ENCODE data around the gene TREML2. TPM values are rescaled to one million over a fixed set of nuclear protein-coding genes. Genes with fewer than 3 reads are reported as not detected.

TREML2 gene, protein sequence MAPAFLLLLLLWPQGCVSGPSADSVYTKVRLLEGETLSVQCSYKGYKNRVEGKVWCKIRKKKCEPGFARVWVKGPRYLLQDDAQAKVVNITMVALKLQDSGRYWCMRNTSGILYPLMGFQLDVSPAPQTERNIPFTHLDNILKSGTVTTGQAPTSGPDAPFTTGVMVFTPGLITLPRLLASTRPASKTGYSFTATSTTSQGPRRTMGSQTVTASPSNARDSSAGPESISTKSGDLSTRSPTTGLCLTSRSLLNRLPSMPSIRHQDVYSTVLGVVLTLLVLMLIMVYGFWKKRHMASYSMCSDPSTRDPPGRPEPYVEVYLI
- 0.76 TPM for total RNA-seq

DNA sequence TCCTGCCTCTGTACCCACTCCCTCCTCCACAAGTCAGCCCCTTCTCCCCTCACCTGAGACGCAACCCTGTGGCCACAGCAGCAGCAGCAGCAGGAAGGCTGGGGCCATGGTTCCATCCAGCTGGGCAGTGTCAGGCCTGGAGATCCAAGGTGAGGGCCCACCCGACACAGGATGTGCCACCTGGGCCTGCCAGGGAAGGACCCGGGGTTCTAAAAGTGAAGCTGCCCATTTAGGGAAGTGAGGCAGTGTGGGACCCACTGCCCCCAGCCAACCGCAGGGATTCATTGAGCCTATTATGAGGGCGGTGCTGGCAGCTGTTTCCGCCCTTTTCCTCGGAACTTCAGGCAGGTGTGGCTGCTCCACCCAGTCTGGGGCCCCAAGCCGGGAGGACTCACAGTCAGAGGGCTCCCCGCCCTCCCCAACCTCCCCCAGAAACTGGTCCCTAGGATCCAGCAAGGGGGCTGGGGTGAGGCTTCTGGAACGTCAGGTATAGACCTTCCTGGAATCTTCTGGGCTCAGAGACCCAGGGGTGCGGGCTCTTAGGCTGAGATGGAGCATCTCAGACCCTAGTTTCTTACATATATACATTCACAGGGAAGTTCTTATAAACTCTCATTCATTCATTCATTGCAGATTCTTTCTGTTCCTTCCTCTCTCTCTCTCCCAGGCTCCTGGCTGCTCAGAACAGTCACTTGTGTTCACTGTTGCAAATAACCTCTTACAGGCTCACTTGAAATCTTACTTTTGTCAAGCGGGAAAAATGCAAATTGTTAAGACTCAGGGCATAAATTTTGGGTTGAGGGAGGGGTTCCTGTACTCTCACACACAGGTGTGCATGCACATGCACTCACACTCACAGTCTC lies at the start of gene TREML2:
Gene TREML2 (minus strand): TSS at position 249 of the 863 bp plus-strand sequence. CDS start 141 bp downstream, at position 108.

DNA sequence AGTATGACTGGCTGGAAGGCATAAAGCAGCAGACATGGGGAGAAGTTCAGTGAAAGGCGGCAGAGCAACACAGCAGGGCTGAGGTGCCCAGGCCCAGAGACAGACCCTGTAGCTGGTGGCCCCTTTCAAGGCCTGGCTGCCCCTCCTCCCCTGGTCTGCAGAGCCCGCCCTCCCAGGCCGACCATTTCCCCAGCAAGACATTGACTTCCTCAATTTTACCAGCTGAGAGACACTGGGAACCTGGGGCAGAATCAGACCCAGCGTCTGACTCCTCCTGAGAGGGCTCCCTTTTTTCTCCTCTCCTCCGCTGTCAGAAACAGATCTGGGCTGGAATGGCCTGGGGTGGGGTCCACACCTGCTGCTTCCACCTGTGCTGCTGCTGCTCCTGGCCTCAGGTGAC lies 27.1 kb upstream of the TREML2 start, which contains the start of gene TREML4:
Gene TREML4 (plus strand): TSS at position 254 of the 400 bp plus-strand sequence. CDS start 79 bp downstream, at position 333.

DNA sequence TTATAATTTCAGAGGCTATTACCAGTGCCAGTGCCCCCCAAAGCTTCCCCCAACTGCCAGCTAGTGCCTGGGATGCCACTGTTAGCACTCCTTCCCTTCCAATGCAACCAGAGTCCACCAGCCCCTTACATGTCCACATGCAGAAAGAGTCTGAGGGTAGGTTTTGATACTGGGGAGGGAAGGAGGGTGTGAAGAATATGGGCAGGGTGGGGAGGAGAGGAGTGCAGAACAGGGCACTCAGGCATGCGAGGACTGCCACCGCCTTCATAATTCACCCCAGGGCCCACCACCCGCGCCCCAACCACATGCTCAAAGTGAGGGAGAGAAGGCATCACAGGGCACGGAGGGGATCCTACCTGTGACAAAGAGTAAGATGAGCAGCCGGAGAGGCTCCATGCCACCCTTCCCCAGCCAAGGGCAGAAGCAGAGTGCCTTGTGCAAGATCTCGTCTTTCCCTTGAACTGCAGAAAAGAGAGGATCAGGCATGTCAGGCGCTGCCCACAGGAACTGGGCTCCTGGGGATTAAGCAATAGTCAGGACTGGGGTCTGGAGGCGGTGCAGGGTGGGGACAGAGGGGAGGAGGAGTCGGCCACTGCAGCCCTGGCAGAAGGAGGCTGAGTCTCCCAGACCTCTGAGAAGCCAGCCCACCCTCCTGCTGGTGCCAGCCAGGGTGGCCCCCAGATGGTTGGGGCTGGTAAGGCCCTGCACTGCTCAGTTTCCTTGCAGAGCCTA lies 38.1 kb downstream of the TREML2 start, which contains the start of gene TREM2:
Gene TREM2 (minus strand): TSS at position 430 of the 732 bp plus-strand sequence. CDS start 34 bp downstream, at position 396.

DNA sequence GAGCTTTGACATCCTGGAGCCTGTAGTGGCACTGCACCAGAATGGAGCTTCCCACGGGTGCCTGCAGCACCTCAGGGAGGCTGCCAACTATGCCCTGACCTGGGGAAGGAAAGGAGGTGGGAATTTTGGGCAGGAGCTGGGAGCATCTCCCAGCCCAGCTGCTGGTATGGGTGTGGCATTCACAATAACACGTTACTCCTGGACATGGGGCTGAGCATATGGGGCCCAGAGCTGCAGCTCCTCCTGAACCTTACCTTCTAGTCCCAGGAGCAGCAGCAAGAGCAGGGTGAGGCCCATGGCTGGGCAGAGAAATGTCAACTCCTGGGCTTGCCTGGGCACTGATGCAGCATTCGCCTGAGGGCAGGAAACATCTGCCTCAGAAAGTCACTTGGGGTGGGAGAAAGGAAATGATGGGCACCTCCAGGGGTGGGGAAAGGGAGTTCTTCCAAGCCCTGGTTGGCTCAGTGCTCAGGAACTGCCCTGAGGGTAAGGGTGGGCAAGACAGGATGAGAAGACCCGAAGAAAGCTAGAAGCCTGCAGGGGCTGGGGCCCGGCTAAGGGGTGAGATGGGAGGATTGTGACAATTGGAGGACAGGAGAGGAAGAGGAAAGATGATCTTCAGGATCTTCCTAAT lies 46.8 kb downstream of the TREML2 start, which contains the start of gene TREML1:
Gene TREML1 (minus strand): TSS at position 356 of the 634 bp plus-strand sequence. CDS start 59 bp downstream, at position 297.

Small RNAs within 50 kb of the gene (small RNA-seq; reads per million reads assigned to genes)
- gene AL391903.2 (ENCODE audit: low replicate concordance) (not detected), gene RNA5SP207 (ENCODE audit: low replicate concordance) (not detected)

Other genes with a start within 250 kb of the TREML2 start
- 14.6 TPM for gene UNC5CL, start 161.9 kb downstream of the TREML2 start, total RNA-seq
- 1.5 TPM for gene TSPO2, start 158.7 kb downstream of the TREML2 start, total RNA-seq
- 197 TPM for gene APOBEC2, start 147.9 kb downstream of the TREML2 start, total RNA-seq
- gene OARD1, start 128.8 kb downstream of the TREML2 start, total RNA-seq = 30.7 TPM
- 42.5 TPM for gene NFYA, start 128.2 kb downstream of the TREML2 start, total RNA-seq
- 2.2 TPM for gene TREML1, start 46.8 kb downstream of the TREML2 start, total RNA-seq
- gene TREM2, start 38.0 kb downstream of the TREML2 start, total RNA-seq = 0.99 TPM
- 0.12 TPM for gene TREML4, start 27.2 kb upstream of the TREML2 start, total RNA-seq
- 1.2 TPM for gene TREM1, start 85.5 kb upstream of the TREML2 start, total RNA-seq
- gene NCR2, start 134.5 kb upstream of the TREML2 start, total RNA-seq = not detected

Measured in metanephros (tissue), 2 donors.